Skeletal muscle cell (primary cell): ENCODE data around the gene PSMD1.
"Not testable (repeated sequence)": the region's sequence is repeated elsewhere in the genome, so short reads cannot be mapped to it uniquely, and the experiment has no call there.

Experiments
- DNase-seq: peaks from one replicate; pipeline ENCODE4 v3.0.0-alpha.2; 2010; ENCODE audit warnings: low read depth
- H3K4me3 ChIP-seq: 2 replicates; pipeline ENCODE4 v1.5.1; 2011; ENCODE audit warnings: low read depth, mild to moderate bottlenecking, control low read depth, low read length, moderate library complexity

Gene PSMD1

GRCh38 chr2:231133365-231134099, 76.9 kb downstream of the PSMD1 start:
- DNase-seq: peak; percentile 49
- no peak overlapping the region for H3K4me3 ChIP-seq

GRCh38 chr2:231134910-231135655, 78.4 kb downstream of the PSMD1 start:
- H3K4me3 ChIP-seq: no peak overlapping the region
- no peak for DNase-seq

GRCh38 chr2:231138699-231139098, 82.0 kb downstream of the PSMD1 start:
- peak; percentile 42 for DNase-seq
- no peak overlapping the region for H3K4me3 ChIP-seq

DNA sequence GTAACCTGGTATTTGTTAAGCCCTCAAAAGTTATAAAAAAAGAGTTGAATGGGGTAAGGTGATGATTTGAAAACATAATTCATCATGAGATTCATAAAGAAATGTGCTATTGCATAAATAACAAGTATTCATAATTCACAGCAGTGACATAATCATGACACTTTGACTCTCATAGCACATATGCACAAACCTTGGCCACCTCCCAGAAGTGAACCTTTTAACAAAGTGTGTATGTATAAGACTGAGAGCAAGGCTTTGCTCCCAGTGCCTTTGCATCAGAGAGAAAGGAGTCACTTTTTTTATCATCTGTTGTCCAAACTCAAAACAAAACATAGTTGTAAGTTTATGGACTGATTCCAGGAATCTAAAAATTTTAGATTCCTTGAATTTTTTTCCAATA, 83.1 kb downstream of the PSMD1 start:
- no peak for DNase-seq
- H3K4me3 ChIP-seq: no peak overlapping the region

GRCh38 chr2:231140808-231141207, 84.1 kb downstream of the PSMD1 start:
- not testable (repeated sequence) for DNase-seq, H3K4me3 ChIP-seq

DNA sequence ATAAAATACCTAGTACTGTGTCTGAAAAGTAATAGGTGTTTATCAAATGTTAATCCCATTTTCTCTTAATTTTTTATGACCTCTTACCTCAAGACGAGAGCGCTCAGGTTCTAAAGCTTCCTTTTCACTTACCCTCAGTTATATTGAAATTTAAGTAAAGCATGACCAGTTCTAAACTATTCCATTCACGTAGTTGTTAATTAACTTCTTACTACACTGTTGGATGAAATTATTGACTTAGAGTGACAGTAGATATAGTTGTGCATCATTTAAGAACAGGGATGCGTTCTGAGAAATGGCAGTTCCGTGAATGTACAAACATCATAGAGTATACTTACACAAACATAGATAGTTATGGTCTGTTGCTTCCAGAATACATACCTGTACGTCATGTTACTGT, 88.2 kb downstream of the PSMD1 start:
- no peak for DNase-seq

GRCh38 chr2:231146665-231147064, 90.0 kb downstream of the PSMD1 start:
- no peak for DNase-seq
- no peak overlapping the region for H3K4me3 ChIP-seq

More for the DNA sequence above, 88.2 kb downstream of the PSMD1 start:
- no peak overlapping the region for H3K4me3 ChIP-seq

DNA sequence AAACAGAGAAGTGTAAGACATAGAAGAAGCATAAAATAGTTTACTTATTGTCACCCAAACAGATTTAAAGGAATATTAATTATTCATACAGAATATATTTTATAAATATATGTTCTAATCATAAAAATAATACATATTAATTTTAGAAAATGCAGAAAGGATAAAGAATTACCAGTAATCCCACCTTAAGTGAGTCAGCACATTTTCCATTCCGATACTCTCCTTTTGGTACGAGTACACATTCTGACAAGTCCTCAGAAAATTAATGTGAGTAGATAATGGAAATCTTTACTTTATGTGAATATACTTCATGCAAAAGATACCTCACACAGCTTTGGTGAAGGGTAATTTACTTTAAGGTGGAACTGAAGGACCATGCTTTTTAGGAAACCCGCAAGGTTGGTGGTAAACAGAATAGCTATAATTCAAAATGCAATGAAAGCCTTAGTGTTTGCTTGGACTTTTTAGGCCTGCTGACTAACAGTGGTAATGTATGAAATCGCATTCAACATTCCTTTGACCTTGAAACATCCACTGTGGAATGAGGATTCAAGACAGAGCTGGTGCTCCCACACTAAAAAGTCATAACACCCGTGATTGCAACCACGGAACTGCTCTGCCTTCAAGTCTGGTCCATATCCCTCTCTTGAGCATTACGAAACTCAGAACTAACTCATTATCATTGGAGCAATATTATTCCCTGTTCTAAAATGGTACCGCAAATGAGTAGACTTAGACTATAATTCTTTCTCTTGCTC, 96.3 kb downstream of the PSMD1 start:
- no peak overlapping the region for H3K4me3 ChIP-seq
- DNase-seq: peak; percentile 68

- DNase-seq: no peak
- no peak overlapping the region for H3K4me3 ChIP-seq
Measured at GRCh38 chr2:231159306-231159705, 102.6 kb downstream of the PSMD1 start.

DNA sequence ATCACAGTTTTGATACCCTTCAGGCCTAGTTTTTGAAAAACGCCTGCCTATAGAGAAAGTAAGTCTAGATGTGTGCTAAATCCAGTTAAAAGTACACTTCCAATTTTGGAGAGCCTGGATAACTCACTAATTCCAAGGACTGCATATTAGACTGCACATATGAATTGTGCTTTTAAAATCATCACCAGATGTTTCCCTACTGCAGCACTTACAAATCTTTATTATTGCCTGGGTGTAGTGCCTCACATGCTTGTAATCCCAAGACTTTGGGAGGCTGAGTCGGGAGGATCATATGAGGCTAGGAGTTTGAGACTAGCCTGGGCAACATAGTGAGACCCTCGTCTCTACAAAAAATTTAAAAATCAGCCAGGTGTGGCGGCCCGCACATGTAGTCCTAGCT, 104.0 kb downstream of the PSMD1 start:
- no peak for DNase-seq
- H3K4me3 ChIP-seq: no peak overlapping the region

GRCh38 chr2:231161252-231161839, 104.7 kb downstream of the PSMD1 start:
- H3K4me3 ChIP-seq: no peak overlapping the region
- DNase-seq: no peak

DNA sequence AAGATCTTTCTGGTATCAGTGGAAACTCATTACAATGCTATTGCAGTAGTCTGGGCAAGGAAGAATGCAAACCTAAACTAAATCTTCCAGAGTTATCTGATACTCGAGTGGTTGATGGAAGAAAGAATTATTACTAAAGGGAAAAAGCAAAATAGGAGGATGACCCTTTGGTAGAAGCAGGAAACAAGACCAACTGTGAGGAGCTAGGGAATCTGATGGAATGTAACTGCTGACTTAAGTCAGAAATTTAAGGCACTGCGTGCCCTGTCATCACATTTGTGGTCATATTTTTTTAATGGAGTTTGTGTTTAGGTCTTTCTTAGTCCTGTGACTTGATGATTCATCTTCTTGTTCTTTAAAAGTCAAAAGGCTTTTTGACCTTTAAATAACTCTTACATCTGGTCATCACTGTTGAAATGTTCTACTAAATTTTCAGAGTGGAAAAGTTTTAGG, 105.2 kb downstream of the PSMD1 start:
- peak; percentile 98 for DNase-seq

GRCh38 chr2:231163011-231163410, 106.3 kb downstream of the PSMD1 start:
- H3K4me3 ChIP-seq: no peak overlapping the region
- DNase-seq: no peak

More for the DNA sequence above, 105.2 kb downstream of the PSMD1 start:
- no peak overlapping the region for H3K4me3 ChIP-seq

GRCh38 chr2:231163414-231164095, 106.9 kb downstream of the PSMD1 start:
- no peak for DNase-seq

GRCh38 chr2:231167745-231168459, 111.2 kb downstream of the PSMD1 start:
- no peak for DNase-seq
- H3K4me3 ChIP-seq: no peak overlapping the region

More at GRCh38 chr2:231163414-231164095, 106.9 kb downstream of the PSMD1 start:
- H3K4me3 ChIP-seq: no peak overlapping the region

GRCh38 chr2:231168460-231169139, 111.9 kb downstream of the PSMD1 start:
- H3K4me3 ChIP-seq: no peak overlapping the region
- DNase-seq: no peak

DNA sequence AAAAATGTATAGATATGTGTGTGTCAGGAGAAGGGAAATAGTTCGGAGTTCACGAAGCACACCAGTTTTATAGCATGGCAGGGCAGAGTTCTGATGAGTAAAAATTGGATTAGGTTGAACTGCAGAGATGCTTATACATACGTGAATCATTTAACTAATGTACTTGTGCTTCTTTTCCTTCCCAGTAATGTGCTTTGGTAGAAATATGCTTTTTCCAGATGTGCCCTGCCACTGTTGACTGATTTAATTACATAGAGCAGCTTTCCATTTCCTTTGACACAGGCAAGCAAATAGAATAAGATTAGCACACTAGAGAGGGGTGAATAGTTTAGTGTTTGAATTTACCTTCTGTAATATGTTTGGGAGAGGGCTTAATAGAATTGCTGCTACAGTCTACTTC, 112.8 kb downstream of the PSMD1 start:
- DNase-seq: no peak
- no peak overlapping the region for H3K4me3 ChIP-seq

- no peak for DNase-seq
Measured at GRCh38 chr2:231170055-231170454, 113.4 kb downstream of the PSMD1 start.

More at GRCh38 chr2:231170055-231170454, 113.4 kb downstream of the PSMD1 start:
- no peak overlapping the region for H3K4me3 ChIP-seq
